Loucy (cell line): ENCODE results near the gene GABRA4.

Source experiments
- EZH2phosphoT487 ChIP-seq: fragments of 200-600 bp; IDR thresholded peaks from 2 replicates; pipeline ENCODE4 v1.6.1; 2018; ENCODE audit warnings: antibody characterized with exemption, mild to moderate bottlenecking, moderate library complexity, borderline replicate concordance
- TF ChIP-seq, protein P1 (sequence below): fragments of 200-600 bp; sonication (generic); conservative IDR thresholded peaks from 2 replicates; pipeline ENCODE4 v1.5.1; 2014; ENCODE audit warnings: mild to moderate bottlenecking, antibody characterized with exemption, low read length

- TF ChIP-seq, protein P1, sequence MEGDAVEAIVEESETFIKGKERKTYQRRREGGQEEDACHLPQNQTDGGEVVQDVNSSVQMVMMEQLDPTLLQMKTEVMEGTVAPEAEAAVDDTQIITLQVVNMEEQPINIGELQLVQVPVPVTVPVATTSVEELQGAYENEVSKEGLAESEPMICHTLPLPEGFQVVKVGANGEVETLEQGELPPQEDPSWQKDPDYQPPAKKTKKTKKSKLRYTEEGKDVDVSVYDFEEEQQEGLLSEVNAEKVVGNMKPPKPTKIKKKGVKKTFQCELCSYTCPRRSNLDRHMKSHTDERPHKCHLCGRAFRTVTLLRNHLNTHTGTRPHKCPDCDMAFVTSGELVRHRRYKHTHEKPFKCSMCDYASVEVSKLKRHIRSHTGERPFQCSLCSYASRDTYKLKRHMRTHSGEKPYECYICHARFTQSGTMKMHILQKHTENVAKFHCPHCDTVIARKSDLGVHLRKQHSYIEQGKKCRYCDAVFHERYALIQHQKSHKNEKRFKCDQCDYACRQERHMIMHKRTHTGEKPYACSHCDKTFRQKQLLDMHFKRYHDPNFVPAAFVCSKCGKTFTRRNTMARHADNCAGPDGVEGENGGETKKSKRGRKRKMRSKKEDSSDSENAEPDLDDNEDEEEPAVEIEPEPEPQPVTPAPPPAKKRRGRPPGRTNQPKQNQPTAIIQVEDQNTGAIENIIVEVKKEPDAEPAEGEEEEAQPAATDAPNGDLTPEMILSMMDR: no peak
- no peak for TF ChIP-seq EZH2phosphoT487
These were observed 84.3 kb downstream of the GABRA4 start, which contains the start of gene COX7B2 for GRCh38 chr4:46909078-46909477.
